HepG2 (cell line): ENCODE measurements around the gene TAF3. TPM values are rescaled to one million over a fixed set of nuclear protein-coding genes. Genes with fewer than 3 reads are reported as not detected.

Experiments
- CBX1 ChIP-seq: IDR thresholded peaks from one replicate; pipeline ENCODE4 v1.6.1; 2016; ENCODE audit warnings: antibody characterized with exemption, low read depth
- GATAD1 ChIP-seq: IDR thresholded peaks from 2 replicates; pipeline ENCODE4 v1.6.1; 2016; ENCODE audit warnings: missing genetic modification reagents, missing compliant biosample characterization
- GZF1 ChIP-seq: sonication (generic); formaldehyde crosslinking; IDR thresholded peaks from 2 replicates; pipeline ENCODE4 v1.5.1; 2020; ENCODE audit warnings: mild to moderate bottlenecking, missing genetic modification reagents
- HOXA3 ChIP-seq: sonication (generic); formaldehyde crosslinking; IDR thresholded peaks from 2 replicates; pipeline ENCODE4 v1.5.0; 2020; ENCODE audit warnings: missing genetic modification reagents
- IRX3 ChIP-seq: sonication (generic); formaldehyde crosslinking; IDR thresholded peaks from 2 replicates; pipeline ENCODE4 v1.8.1; 2023; ENCODE audit warnings: mild to moderate bottlenecking, low read depth, missing genetic modification reagents, borderline replicate concordance
- KDM3A ChIP-seq: IDR thresholded peaks from 2 replicates; pipeline ENCODE4 v1.6.1; 2018; ENCODE audit warnings: low read depth, missing compliant biosample characterization
- KDM6A ChIP-seq: IDR thresholded peaks from 2 replicates; pipeline ENCODE4 v1.6.1; 2016; ENCODE audit warnings: low read depth
- MATR3 ChIP-seq: sonication (generic); formaldehyde crosslinking; IDR thresholded peaks from 2 replicates; pipeline ENCODE4 v1.4.0; 2020; ENCODE audit warnings: missing genetic modification reagents
- NAIF1 ChIP-seq: sonication (generic); formaldehyde crosslinking; IDR thresholded peaks from 2 replicates; pipeline ENCODE4 v1.5.0; 2020; ENCODE audit warnings: mild to moderate bottlenecking, missing genetic modification reagents, borderline replicate concordance
- SIX1 ChIP-seq: sonication (generic); formaldehyde crosslinking; IDR thresholded peaks from 2 replicates; pipeline ENCODE4 v1.4.0; 2020; ENCODE audit warnings: missing genetic modification reagents, borderline replicate concordance
- SNRNP70 ChIP-seq: fragments of 200-400 bp; formaldehyde crosslinking; IDR thresholded peaks from 2 replicates; pipeline ENCODE4 v1.6.1; 2017; ENCODE audit warnings: mild to moderate bottlenecking, low read depth, low read length, moderate library complexity
- THAP11 ChIP-seq: IDR thresholded peaks from 2 replicates; pipeline ENCODE4 v1.6.1; 2016; ENCODE audit warnings: missing biosample characterization, missing genetic modification reagents
- ZFYVE20 ChIP-seq: sonication (generic); formaldehyde crosslinking; IDR thresholded peaks from 2 replicates; pipeline ENCODE4 v1.8.0; 2023; ENCODE audit warnings: low read depth, mild to moderate bottlenecking, moderate library complexity, missing genetic modification reagents, borderline replicate concordance
- ZMYM4 ChIP-seq: sonication (generic); formaldehyde crosslinking; IDR thresholded peaks from 2 replicates; pipeline ENCODE4 v1.8.1; 2023; ENCODE audit warnings: mild to moderate bottlenecking, missing genetic modification reagents
- ZNF124 ChIP-seq: sonication (generic); formaldehyde crosslinking; IDR thresholded peaks from 2 replicates; pipeline ENCODE4 v1.4.0; 2020; ENCODE audit warnings: missing genetic modification reagents
- ZNF235 ChIP-seq: sonication (generic); formaldehyde crosslinking; IDR thresholded peaks from 2 replicates; pipeline ENCODE4 v1.8.1; 2023; ENCODE audit warnings: mild to moderate bottlenecking, missing genetic modification reagents, borderline replicate concordance
- ZNF644 ChIP-seq: IDR thresholded peaks from 2 replicates; pipeline ENCODE4 v1.6.1; 2016; ENCODE audit warnings: low read depth
- ZNF775 ChIP-seq: sonication (generic); formaldehyde crosslinking; IDR thresholded peaks from 2 replicates; pipeline ENCODE4 v1.4.0; 2020; ENCODE audit warnings: missing genetic modification reagents, mild to moderate bottlenecking, moderate library complexity, borderline replicate concordance
- ZNF782 ChIP-seq: sonication (generic); formaldehyde crosslinking; IDR thresholded peaks from 2 replicates; pipeline ENCODE4 v1.4.0; 2020; ENCODE audit warnings: missing genetic modification reagents, mild to moderate bottlenecking, borderline replicate concordance
- ZZZ3 ChIP-seq: sonication (generic); formaldehyde crosslinking; IDR thresholded peaks from 2 replicates; pipeline ENCODE4 v1.4.0; 2020; ENCODE audit warnings: missing genetic modification reagents, mild to moderate bottlenecking, borderline replicate concordance
- polyA plus RNA-seq, 8 experiments: library from polyadenylated mRNA; depleted of rRNA in 3 of 8; stranded (reverse) in 7 of 8; unstranded in 1 of 8; fragments of >200 nt; fragmentation: Illumina TruSeq in 4 of 8; extraction: Trizol in 4 of 8; gene quantifications; 2 replicates each; pipeline versions ENCODE4 v1.2.1 to v1.2.3, GENCODE V29; 2011 to 2016; ENCODE audit warnings: low read depth in 4 of 8, missing spikeins in 1 of 8, mixed read lengths in 1 of 8; ENCODE audit not compliant: insufficient read depth in 1 of 8
- total RNA-seq, 5 experiments: library from RNA; depleted of rRNA; stranded (reverse); fragments of >200 nt; fragmentation: Illumina TruSeq; extraction: Trizol; gene quantifications; 2 replicates each; pipeline ENCODE4 v1.2.3, GENCODE V29; 2016; ENCODE audit warnings: low read depth in 1 of 5
- TF ChIP-seq, protein P1 (sequence below): sonication (generic); formaldehyde crosslinking; IDR thresholded peaks from 2 replicates; pipeline ENCODE4 v1.4.0; 2020; ENCODE audit warnings: mild to moderate bottlenecking, missing genetic modification reagents
- TF ChIP-seq, protein P2 (sequence below): conservative IDR thresholded peaks from 2 replicates; pipeline ENCODE4 v1.6.1; 2018; ENCODE audit warnings: missing genetic modification reagents
- TF ChIP-seq, protein P3 (sequence below): IDR thresholded peaks from 2 replicates; pipeline ENCODE4 v1.6.1; 2016; ENCODE audit warnings: low read depth, borderline replicate concordance
- TF ChIP-seq, protein P4 (sequence below): sonication (generic); formaldehyde crosslinking; IDR thresholded peaks from 2 replicates; pipeline ENCODE4 v1.5.0; 2020; ENCODE audit warnings: missing genetic modification reagents

Gene TAF3
- total and polyA plus RNA-seq, 2 of the 13 experiments (the other 11 are each of a cell fraction or from before 2014, with no cell fraction given), result 1.7 to 2.9 TPM

DNA sequence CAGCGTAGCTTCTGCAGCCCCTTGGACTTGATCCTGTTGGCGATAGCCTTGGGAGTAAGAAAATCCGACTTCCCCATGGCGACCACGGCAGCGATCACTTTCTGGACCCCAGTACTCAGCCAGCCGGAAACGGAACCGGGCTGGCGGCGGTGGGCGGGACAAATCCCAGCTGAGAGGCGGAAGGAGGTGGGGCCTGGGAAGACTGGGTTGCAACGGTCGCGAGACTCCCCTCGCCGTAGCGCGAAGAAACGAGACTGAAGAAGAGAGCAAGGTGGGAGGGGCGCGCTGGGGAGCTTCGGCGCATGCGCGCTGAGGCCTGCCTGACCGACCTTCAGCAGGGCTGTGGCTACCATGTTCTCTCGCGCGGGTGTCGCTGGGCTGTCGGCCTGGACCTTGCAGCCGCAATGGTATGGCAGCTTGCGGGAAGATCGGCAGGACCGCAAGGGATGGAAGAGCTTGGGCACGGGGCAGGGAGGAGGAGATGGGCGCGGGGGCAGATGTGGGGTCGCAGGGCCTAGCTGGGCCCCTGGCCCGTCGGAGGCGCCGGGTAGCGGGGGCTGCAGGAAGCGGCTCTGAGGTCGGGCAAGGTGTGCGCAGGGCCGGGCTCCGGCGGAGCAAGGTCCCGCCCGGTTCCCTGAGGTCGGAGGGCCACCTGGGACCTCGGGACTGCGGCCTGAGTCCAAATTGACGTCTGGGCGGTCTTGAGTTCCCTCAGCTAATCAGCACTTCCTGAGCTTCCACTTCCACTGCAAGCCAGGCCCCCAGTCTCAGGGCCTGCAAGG is 30.3 kb upstream of the TAF3 start, which contains the start of the genes ATP5F1C and KIN (continued):
- TF ChIP-seq ZFYVE20 (CRISPR knock-in tag) (0 out of 2 replicates have a peak, but pooled peaks have one; percentile 14), HOXA3 (CRISPR knock-in tag) (0 out of 2 replicates have a peak, but pooled peaks have one; percentile 45), ZNF124 (CRISPR knock-in tag) (peak; percentile 73; the same call in 1 of the 2 replicates), ZMYM4 (peak; percentile 80; the same call in 1 of the 2 replicates), MATR3 (no peak), SNRNP70 (no peak), GATAD1 (CRISPR knock-in tag) (peak; percentile 86), IRX3 (no peak), CBX1 (peak; percentile 46), ZNF775 (no peak), ZZZ3 (peak; percentile 60; the same call in 1 of the 2 replicates), ZNF782 (CRISPR knock-in tag) (no peak), THAP11 (CRISPR knock-in tag) (peak; percentile 88), ZNF235 (CRISPR knock-in tag) (peak; percentile 88; the same call in 1 of the 2 replicates), KDM6A (no peak), ZNF644 (CRISPR knock-in tag) (peak; percentile 66; the same call in 1 of the 2 replicates), GZF1 (peak; percentile 85), SIX1 (no peak), KDM3A (CRISPR knock-in tag) (peak; percentile 20; the same call in 1 of the 2 replicates), NAIF1 (CRISPR knock-in tag) (peak; percentile 76; the same call in 1 of the 2 replicates)
- TF ChIP-seq, protein P1, sequence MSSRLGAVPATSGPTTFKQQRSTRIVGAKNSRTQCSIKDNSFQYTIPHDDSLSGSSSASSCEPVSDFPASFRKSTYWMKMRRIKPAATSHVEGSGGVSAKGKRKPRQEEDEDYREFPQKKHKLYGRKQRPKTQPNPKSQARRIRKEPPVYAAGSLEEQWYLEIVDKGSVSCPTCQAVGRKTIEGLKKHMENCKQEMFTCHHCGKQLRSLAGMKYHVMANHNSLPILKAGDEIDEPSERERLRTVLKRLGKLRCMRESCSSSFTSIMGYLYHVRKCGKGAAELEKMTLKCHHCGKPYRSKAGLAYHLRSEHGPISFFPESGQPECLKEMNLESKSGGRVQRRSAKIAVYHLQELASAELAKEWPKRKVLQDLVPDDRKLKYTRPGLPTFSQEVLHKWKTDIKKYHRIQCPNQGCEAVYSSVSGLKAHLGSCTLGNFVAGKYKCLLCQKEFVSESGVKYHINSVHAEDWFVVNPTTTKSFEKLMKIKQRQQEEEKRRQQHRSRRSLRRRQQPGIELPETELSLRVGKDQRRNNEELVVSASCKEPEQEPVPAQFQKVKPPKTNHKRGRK (CRISPR knock-in tag), result no peak
- TF ChIP-seq, protein P2, sequence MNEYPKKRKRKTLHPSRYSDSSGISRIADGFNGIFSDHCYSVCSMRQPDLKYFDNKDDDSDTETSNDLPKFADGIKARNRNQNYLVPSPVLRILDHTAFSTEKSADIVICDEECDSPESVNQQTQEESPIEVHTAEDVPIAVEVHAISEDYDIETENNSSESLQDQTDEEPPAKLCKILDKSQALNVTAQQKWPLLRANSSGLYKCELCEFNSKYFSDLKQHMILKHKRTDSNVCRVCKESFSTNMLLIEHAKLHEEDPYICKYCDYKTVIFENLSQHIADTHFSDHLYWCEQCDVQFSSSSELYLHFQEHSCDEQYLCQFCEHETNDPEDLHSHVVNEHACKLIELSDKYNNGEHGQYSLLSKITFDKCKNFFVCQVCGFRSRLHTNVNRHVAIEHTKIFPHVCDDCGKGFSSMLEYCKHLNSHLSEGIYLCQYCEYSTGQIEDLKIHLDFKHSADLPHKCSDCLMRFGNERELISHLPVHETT (CRISPR knock-in tag), result peak; percentile 27; the same call in 1 of the 2 replicates
- TF ChIP-seq, protein P3, sequence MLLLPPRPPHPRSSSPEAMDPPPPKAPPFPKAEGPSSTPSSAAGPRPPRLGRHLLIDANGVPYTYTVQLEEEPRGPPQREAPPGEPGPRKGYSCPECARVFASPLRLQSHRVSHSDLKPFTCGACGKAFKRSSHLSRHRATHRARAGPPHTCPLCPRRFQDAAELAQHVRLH (CRISPR knock-in tag), result peak; percentile 39; the same call in 1 of the 2 replicates
- TF ChIP-seq, protein P4, sequence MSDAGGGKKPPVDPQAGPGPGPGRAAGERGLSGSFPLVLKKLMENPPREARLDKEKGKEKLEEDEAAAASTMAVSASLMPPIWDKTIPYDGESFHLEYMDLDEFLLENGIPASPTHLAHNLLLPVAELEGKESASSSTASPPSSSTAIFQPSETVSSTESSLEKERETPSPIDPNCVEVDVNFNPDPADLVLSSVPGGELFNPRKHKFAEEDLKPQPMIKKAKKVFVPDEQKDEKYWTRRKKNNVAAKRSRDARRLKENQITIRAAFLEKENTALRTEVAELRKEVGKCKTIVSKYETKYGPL (CRISPR knock-in tag), result no peak
